IMR-90 (cell line): ENCODE data around the gene UPK3B. TPM values are rescaled to one million over a fixed set of nuclear protein-coding genes. Genes with fewer than 3 reads are reported as not detected.
"Not testable (repeated sequence)": the region's sequence is repeated elsewhere in the genome, so short reads cannot be mapped to it uniquely, and the experiment has no call there.

Experiments
- ATAC-seq: fragments of 200-7000 bp; cut with Tn5 transposase; 2 replicates; pipeline ENCODE4 v1.9.1; 2020; ENCODE audit warnings: low read depth, mild to moderate bottlenecking, moderate library complexity
- BruUV-seq: library from RNA; stranded (reverse); fragments of 400-500 nt; replicated peaks from 2 replicates; lab custom pipeline; 2021; lab: Mats Ljungman, UMichigan
- CTCF ChIA-PET: fragments of 300-600 bp; formaldehyde crosslinking; extraction: SDS; loops from one replicate; lab custom pipeline; 2021; ENCODE audit warnings: antibody characterized with exemption; lab: Yijun Ruan, JAX
- POLR2A ChIA-PET: fragments of 300-600 bp; sonication (Branson Sonifier 250); formaldehyde crosslinking; loops from one replicate; lab custom pipeline; 2022; ENCODE audit warnings: antibody characterized with exemption; ENCODE audit not compliant: unreplicated experiment; lab: Charles Lee
- DNase-seq: peaks from one replicate; pipeline ENCODE4 v3.0.0; 2013
- H2AFZ ChIP-seq: replicated peaks from 2 replicates; pipeline ENCODE3; 2013; ENCODE audit warnings: low read length, mild to moderate bottlenecking; ENCODE audit not compliant: poor library complexity
- H2AK5ac ChIP-seq: 2 replicates; pipeline ENCODE4 v1.6.1; 2013; ENCODE audit warnings: low read depth, low read length, inconsistent platforms
- H2AK9ac ChIP-seq: replicated peaks from 2 replicates; pipeline ENCODE3; 2013; ENCODE audit warnings: mild to moderate bottlenecking, low read depth, low read length, moderate library complexity; ENCODE audit not compliant: poor library complexity
- H2BK120ac ChIP-seq: 2 replicates; pipeline ENCODE4 v1.6.1; 2013; ENCODE audit warnings: low read depth, low read length, inconsistent platforms
- H2BK15ac ChIP-seq: 3 replicates; pipeline ENCODE4 v1.6.1; 2013; ENCODE audit warnings: low read depth, low read length, inconsistent platforms
- H2BK20ac ChIP-seq: 2 replicates; pipeline ENCODE4 v1.6.1; 2013; ENCODE audit warnings: low read depth, mild to moderate bottlenecking, inconsistent platforms, low read length, moderate library complexity
- H2BK5ac ChIP-seq: 2 replicates; pipeline ENCODE4 v1.6.1; 2013; ENCODE audit warnings: mild to moderate bottlenecking, low read depth, low read length, inconsistent platforms; ENCODE audit not compliant: poor library complexity, severe bottlenecking
- H3K14ac ChIP-seq: replicated peaks from 2 replicates; pipeline ENCODE4 v1.6.1; 2013; ENCODE audit warnings: low read depth, low read length, inconsistent platforms
- H3K18ac ChIP-seq: 2 replicates; pipeline ENCODE4 v1.6.1; 2013; ENCODE audit warnings: low read depth, low read length, control low read depth
- H3K23ac ChIP-seq: 2 replicates; pipeline ENCODE4 v1.6.1; 2013; ENCODE audit warnings: low read depth, low read length, inconsistent platforms
- H3K27ac ChIP-seq: 2 replicates; pipeline ENCODE4 v1.5.1; 2013; ENCODE audit warnings: mild to moderate bottlenecking, control low read depth, low read length; ENCODE audit not compliant: insufficient read depth
- H3K27me3 ChIP-seq: 2 replicates; pipeline ENCODE4 v1.6.1; 2013; ENCODE audit warnings: low read length; ENCODE audit not compliant: control insufficient read depth, insufficient read depth
- H3K36me3 ChIP-seq: 2 replicates; pipeline ENCODE4 v1.6.1; 2013; ENCODE audit warnings: low read length, mixed read lengths; ENCODE audit not compliant: control insufficient read depth, insufficient read depth
- H3K4ac ChIP-seq: 2 replicates; pipeline ENCODE4 v1.6.1; 2013; ENCODE audit warnings: low read depth, low read length, inconsistent platforms
- H3K4me1 ChIP-seq: 2 replicates; pipeline ENCODE4 v1.6.1; 2013; ENCODE audit warnings: low read length, mixed read lengths; ENCODE audit not compliant: control insufficient read depth, insufficient read depth
- H3K4me2 ChIP-seq: 2 replicates; pipeline ENCODE4 v1.6.1; 2013; ENCODE audit warnings: low read depth, mild to moderate bottlenecking, control low read depth, low read length, moderate library complexity
- H3K4me3 ChIP-seq: 2 replicates; pipeline ENCODE4 v1.5.1; 2013; ENCODE audit warnings: low read depth, mild to moderate bottlenecking, control low read depth, low read length, moderate library complexity; ENCODE audit not compliant: insufficient read depth
- H3K56ac ChIP-seq: 2 replicates; pipeline ENCODE4 v1.6.1; 2013; ENCODE audit warnings: low read length, inconsistent platforms; ENCODE audit not compliant: insufficient read depth; ENCODE audit errors: extremely low read depth
- H3K79me1 ChIP-seq, 2 experiments: 2 replicates each; pipeline ENCODE4 v1.6.1; 2013; ENCODE audit warnings: low read length in 2 of 2, inconsistent platforms in 1 of 2, low read depth in 1 of 2
- H3K9ac ChIP-seq: 2 replicates; pipeline ENCODE4 v1.6.1; 2013; ENCODE audit warnings: low read depth, low read length, control low read depth
- H3K9me1 ChIP-seq: 2 replicates; pipeline ENCODE4 v1.6.1; 2013; ENCODE audit warnings: low read length, inconsistent platforms; ENCODE audit not compliant: insufficient read depth
- H3K9me3 ChIP-seq: 2 replicates; pipeline ENCODE4 v1.6.1; 2013; ENCODE audit warnings: low read length; ENCODE audit not compliant: control insufficient read depth, insufficient read depth
- H4K20me1 ChIP-seq: 2 replicates; pipeline ENCODE4 v1.6.1; 2013; ENCODE audit warnings: low read length, inconsistent platforms; ENCODE audit not compliant: insufficient read depth
- H4K5ac ChIP-seq: 2 replicates; pipeline ENCODE4 v1.6.1; 2013; ENCODE audit warnings: mild to moderate bottlenecking, low read depth, low read length, control low read depth
- H4K8ac ChIP-seq, 2 experiments: 2 replicates each; pipeline ENCODE4 v1.6.1; 2013; ENCODE audit warnings: low read depth in 2 of 2, low read length in 2 of 2, control low read depth in 1 of 2, inconsistent platforms in 1 of 2
- H4K91ac ChIP-seq: 2 replicates; pipeline ENCODE4 v1.6.1; 2013; ENCODE audit warnings: low read depth, low read length, inconsistent platforms; ENCODE audit not compliant: insufficient read depth
- FOS ChIP-seq: fragments of 150-350 bp; IDR thresholded peaks from 2 replicates; pipeline ENCODE4 v1.6.1; 2016; ENCODE audit warnings: low read depth, low read length
- NFE2L2 ChIP-seq: fragments of 150-350 bp; IDR thresholded peaks from 2 replicates; pipeline ENCODE4 v1.6.1; 2016; ENCODE audit warnings: low read depth, mild to moderate bottlenecking, low read length
- USF2 ChIP-seq: fragments of 150-350 bp; IDR thresholded peaks from 2 replicates; pipeline ENCODE4 v1.6.1; 2017; ENCODE audit warnings: mild to moderate bottlenecking, antibody characterized with exemption, low read length, low read depth
- WGBS, 2 experiments: methylation state at CpG; one replicate each; pipeline versions ENCODE4 v1.1.5 to v1.1.7; 2013; ENCODE audit warnings: missing lambda C conversion rate in 2 of 2; ENCODE audit not compliant: insufficient read length in 1 of 2; ENCODE audit errors: extremely low coverage in 2 of 2; 5-methylcytosine and 5-hydroxymethylcytosine counted together
- dilution Hi-C: fragments of 300-500 bp; cut with HindIII; formaldehyde crosslinking; loops from one replicate; pipeline ENCODE4 v1.14.3; 2018; ENCODE audit warnings: low sequenced_read_pairs; ENCODE audit not compliant: unreplicated experiment
- in situ Hi-C: fragments of 300-500 bp; cut with MboI; formaldehyde crosslinking; loops from 3 replicates; pipeline ENCODE4 v1.14.3; 2019; ENCODE audit warnings: low sequenced_read_pairs, inconsistent platforms, mixed read lengths
- intact Hi-C: fragments of 100-400 bp; cut with micrococcal nuclease; formaldehyde crosslinking; loops from 2 replicates; pipeline ENCODE4 v1.10.0; 2022
- polyA plus RNA-seq, 3 experiments: library from polyadenylated mRNA; depleted of rRNA; stranded (reverse); fragments of >200 nt; gene quantifications; 2 replicates each; pipeline ENCODE4 v1.2.3, GENCODE V29; 2012; ENCODE audit warnings: low replicate concordance in 1 of 3
- total RNA-seq: library from RNA; depleted of rRNA; stranded (reverse); fragments of >200 nt; gene quantifications from 2 replicates; pipeline ENCODE4 v1.2.3, GENCODE V29; 2012

Gene UPK3B
- total and polyA plus RNA-seq, 2 of the 4 experiments (the other 2 are of a cell fraction) = 0.26 TPM; not detected in 1

GRCh38 chr7:76509931-76510877 is at the start of gene UPK3B (continued):
- TF ChIP-seq USF2 (no peak), NFE2L2 (no peak), FOS (no peak)

GRCh38 chr7:76460767-76461166 is 49.6 kb upstream of the UPK3B start:
- H2AFZ ChIP-seq, H3K36me3 ChIP-seq, H3K9me3 ChIP-seq, H3K14ac ChIP-seq, H2BK5ac ChIP-seq, H3K9me1 ChIP-seq, CTCF ChIA-PET, H2BK20ac ChIP-seq, H2AK5ac ChIP-seq, H4K20me1 ChIP-seq, H3K4ac ChIP-seq, H4K5ac ChIP-seq, H2AK9ac ChIP-seq, dilution Hi-C loops, intact Hi-C loops, H2BK15ac ChIP-seq, H3K56ac ChIP-seq, H3K27me3 ChIP-seq, H3K27ac ChIP-seq, ATAC-seq, BruUV-seq, in situ Hi-C loops, POLR2A ChIA-PET, H3K18ac ChIP-seq, H3K9ac ChIP-seq, H3K4me1 ChIP-seq, H4K91ac ChIP-seq, H3K79me1 ChIP-seq, H3K4me3 ChIP-seq, H3K4me2 ChIP-seq, H3K23ac ChIP-seq, H4K8ac ChIP-seq, H2BK120ac ChIP-seq, DNase-seq: not testable (repeated sequence)
- WGBS, 2 experiments = no CpG with 5 or more reads among the region's 20 CpGs

- H3K4me1 ChIP-seq, H3K9me3 ChIP-seq, H3K4ac ChIP-seq, H2AFZ ChIP-seq, H3K56ac ChIP-seq, intact Hi-C loops, BruUV-seq, H3K4me2 ChIP-seq, H3K23ac ChIP-seq, CTCF ChIA-PET, H3K9me1 ChIP-seq, H3K36me3 ChIP-seq, H2BK15ac ChIP-seq, H3K27me3 ChIP-seq, H3K79me1 ChIP-seq, H2AK9ac ChIP-seq, H3K18ac ChIP-seq, H4K20me1 ChIP-seq, H4K91ac ChIP-seq, dilution Hi-C loops, DNase-seq, H2AK5ac ChIP-seq, in situ Hi-C loops, H2BK120ac ChIP-seq, H3K14ac ChIP-seq, POLR2A ChIA-PET, H2BK20ac ChIP-seq: not testable (repeated sequence)
- peak within 1 kb of the TSS; percentile 79 for H3K4me3 ChIP-seq
- H3K9ac ChIP-seq = peak within 1 kb of the TSS; percentile 85; the same call in 1 of the 2 replicates
- peak within 1 kb of the TSS; percentile 89 for H2BK5ac ChIP-seq
- H3K27ac ChIP-seq = peak within 1 kb of the TSS; percentile 94
- ATAC-seq = peak; percentile 95
- H4K5ac ChIP-seq = 0 out of 2 replicates have a peak within 1 kb of the TSS, but pooled peaks have one; percentile 56
- no CpG with 5 or more reads among the region's 54 CpGs for whole genome bisulfite sequencing, 2 experiments
- 0 out of 4 replicates have a peak within 1 kb of the TSS, but pooled peaks of 1 of the 2 experiments have one; percentile 25 for H4K8ac ChIP-seq
Observed at GRCh38 chr7:76461464-76462101, 48.8 kb upstream of the UPK3B start, which contains the start of gene DTX2. TSS of gene DTX2 (plus strand) at chr7:76461709. CDS start at chr7:76480510, 18,801 bp downstream.
